CD4-positive, alpha-beta T cell treated with Interleukin-17A for 4 hours (primary cell): ENCODE measurements around the gene CHAD.
A peak's percentile ranks its signal among the peaks of the same experiment; 100 is the strongest.

Experiments
- DNase-seq: peaks from one replicate; pipeline ENCODE4 v3.0.0-alpha.2; 2020; ENCODE audit warnings: mixed read lengths

The CHAD gene, protein sequence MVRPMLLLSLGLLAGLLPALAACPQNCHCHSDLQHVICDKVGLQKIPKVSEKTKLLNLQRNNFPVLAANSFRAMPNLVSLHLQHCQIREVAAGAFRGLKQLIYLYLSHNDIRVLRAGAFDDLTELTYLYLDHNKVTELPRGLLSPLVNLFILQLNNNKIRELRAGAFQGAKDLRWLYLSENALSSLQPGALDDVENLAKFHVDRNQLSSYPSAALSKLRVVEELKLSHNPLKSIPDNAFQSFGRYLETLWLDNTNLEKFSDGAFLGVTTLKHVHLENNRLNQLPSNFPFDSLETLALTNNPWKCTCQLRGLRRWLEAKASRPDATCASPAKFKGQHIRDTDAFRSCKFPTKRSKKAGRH

DNA sequence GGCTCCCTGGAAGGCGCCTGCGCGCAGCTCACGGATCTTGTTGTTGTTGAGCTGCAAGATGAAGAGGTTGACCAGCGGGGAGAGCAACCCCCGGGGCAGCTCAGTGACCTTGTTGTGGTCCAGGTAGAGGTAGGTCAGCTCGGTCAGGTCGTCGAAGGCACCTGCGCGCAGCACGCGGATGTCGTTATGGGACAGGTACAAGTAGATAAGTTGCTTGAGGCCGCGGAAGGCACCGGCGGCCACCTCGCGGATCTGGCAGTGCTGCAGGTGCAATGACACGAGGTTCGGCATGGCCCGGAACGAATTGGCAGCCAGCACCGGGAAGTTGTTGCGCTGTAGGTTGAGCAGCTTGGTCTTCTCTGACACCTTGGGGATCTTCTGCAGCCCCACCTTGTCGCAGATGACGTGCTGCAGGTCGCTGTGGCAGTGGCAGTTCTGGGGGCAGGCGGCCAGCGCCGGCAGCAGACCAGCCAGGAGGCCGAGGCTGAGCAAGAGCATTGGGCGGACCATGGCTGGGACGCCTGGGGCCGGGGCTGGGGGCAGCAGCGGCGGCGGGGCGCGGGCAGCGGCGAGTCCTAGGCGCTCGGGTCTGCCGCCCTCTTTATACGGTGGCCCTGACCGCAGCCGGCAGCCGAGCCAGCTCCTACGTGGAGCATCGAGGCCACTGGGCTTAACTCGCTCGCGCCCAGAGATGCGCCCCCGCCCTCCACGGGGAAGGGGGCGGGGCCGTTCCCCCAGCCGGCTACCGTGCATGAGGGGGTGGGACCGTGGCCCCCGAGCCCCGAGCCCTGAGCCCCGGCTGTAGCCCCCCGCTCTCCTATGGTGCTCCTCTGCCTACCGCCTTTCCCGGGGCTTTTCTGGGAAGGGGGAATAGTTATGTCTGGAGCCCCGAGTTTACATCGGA lies at the start of gene CHAD:
TSS of gene CHAD (minus strand) at position 577 of the 904 bp plus-strand sequence. CDS start at position 510, 67 bp downstream.
- DNase-seq, result peak; percentile 15

DNA sequence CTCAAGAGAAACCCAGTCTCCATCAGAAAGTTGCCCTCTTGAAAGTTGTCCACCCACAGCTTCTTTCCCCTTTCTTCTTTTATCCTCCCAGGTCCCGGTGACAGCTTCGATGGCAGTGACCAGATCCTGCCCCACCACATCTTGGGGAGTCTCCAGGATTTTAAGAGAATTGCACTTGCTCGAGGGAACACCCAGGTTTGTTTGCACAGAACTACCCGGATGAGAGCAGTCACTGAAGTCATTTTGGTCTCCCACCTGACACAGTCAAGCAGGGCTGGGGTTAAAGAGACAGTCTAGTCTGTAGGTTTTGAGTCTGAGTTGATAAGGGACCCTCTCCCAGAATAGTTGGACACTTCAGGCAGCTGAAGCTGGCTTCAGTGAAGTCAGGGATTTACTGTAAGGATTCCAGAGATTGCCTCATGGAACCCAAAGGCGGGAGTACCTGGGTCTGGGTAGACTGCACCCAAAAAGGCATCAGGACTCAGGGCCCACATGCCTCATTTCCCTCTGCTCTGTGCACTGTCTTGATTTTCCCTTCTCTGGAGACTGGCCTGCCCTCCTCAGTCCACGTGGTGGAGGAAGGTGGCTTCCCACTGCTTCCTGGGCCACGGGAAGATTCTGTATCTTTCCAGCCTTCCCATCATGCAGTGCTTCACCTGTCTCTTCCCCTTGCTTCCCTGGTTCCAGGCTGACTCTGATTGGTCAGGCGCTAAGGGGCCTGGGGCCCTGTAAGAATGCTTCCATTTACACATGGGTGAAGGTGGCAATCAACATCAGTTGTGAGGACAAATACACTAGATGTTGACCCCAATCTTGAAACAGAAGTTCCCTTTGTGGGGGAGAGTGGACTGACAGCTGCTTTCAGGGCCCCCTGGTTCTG lies 49.1 kb upstream of the CHAD start:
- DNase-seq, result no peak

DNA sequence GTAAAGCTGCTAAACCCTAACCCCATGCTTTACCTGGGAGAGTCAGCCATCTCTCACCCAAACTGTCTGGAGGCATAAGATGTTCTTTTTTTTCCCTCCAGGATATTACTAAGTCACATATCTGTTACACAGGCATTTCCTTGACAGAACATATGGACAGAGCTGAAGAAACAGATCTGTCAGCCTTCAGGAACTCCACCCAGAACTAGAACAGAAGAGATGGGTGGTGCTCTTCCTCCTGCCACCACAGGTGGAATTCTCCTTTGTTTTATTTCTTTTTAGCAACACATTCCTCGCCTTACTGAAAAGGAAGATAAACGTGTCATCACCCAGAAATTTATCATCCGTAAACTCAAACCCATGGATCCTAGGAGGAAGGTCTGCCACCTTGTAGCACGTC lies 48.3 kb upstream of the CHAD start:
- no peak for DNase-seq

DNA sequence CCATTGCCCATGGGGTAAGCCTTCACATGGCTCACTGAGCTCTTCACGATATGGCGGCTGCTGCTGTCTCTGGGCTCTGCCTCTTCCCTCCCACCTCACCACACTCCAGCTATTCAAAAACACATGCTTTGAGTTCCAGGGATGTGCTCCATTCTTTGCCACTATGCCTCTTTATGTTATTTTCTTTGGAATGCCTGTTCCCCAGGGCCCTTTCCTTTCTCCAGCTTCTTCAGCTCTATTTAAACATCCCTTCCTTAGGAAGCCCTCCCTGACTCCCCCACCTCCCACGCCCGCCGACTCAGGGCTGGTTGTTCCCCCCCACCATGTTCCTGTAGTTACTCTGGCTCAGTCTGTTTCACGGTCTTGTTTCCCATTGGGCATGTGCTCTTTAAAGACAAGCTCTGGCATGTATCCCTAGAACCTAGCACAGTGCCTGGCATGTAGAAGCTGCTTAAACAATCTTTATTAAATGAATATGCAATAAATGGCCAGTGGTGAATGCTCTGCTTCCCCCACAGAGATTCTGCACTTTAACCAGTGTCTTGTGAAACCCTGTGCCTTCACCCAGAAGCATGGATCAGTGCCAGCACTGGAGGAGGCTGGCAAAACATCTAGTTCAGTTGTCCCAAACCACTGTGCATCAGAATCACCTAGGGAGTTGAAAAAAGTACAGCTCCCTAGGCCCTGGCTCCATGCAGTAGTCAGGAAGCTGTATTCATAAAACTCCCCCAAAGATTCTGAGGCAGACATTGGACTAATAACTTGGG lies 46.4 kb upstream of the CHAD start:
- no peak for DNase-seq

DNA sequence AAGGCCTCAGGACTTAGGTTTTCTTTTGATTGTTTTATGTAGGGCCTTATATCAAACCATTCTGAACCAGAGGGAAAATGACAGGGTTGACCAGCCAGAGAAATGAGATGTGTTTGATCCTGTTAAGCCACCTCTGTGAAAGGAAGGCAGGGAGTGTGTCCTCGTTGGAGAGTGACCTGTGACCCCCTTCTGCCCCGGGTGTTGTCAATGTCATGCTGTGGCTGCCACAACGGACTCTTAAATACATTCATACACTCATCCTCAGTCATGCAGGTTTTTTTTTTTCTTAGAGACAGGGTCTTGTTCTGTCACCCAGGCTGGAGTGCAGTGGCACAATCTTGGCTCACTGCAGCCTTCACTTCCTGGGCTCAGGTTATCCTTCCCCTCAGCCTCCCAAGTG lies 45.7 kb upstream of the CHAD start:
- DNase-seq, result no peak

DNA sequence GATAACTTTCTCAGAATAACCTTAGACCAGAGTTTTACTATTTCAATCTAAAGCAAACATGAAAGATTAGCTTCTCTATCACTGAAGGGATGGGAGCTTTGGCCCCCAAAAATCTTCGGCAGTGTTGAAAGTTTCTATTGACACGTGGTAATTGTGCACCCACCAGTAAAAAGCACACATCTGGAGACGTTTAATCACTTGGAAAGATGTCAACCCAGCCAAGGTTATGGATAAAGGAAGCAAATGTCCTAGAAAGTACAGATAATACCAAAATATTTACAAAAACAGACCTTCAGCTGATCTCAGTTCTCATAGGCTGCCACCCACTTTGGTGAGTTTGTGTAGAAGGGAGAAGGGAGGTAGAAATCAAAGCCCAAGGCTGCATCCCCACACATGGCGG lies 44.8 kb upstream of the CHAD start:
- no peak for DNase-seq

DNA sequence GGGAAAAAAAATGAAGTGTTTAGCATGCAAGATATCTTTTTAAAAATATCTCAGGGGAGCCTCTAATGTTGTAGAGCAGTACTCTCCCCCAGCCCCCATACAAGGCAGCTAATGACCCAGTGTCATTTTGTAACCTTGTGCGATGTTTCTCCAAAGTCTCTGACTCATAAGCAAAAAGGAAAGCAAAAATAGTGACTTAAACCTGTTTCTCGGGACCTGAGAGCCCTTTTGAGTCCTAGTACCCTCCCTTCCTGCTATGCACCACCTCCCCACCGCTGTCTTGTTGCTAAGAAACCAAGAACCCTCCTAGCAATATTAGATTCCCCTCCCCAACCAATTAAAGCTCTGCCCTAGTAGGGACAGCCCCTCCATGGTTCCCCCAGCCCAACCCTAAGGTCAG lies 42.4 kb upstream of the CHAD start:
- DNase-seq, result peak; percentile 49

DNA sequence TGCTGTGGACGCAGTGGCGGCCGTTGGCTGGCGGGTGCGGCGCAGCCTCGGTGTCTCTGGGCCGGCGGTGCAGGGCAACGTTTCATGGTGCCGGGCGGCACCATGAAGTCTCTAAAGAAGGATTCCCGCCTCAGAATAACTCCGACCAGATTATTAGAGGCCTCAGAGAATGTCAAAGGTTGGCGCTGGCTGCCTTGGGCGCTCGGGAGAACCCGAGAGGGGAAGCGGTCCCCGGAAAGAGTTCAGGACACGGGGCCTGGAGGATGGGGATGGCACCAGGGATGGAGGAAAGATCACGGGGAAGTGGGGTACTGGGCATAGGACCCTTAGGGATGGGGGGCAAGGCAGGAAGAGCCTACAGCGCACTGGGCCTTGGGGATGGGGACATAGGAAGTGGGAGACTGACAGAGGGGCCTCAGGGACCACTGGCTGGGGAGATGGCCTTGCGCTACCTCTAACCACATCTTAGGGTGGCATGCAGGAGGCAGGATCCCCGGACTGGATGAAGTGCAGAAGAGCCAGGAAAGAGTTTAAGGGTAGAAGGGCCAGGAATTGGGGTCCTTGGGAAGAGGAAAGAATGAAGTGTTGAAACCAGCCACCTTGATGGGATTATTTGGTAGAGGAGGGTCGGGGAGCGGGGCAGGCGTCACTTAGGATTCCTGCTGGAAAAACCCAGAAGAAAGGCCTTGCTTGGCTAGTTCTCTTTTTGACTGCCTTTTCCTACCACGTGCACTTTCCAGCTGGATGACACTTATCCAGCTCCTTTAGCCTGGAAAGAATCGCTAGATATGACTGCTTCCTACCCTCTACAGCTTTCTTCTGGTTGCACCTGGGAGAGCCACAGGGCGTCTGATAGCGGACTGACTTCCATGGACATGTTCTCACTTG lies 40.1 kb upstream of the CHAD start:
- DNase-seq, result no peak

DNA sequence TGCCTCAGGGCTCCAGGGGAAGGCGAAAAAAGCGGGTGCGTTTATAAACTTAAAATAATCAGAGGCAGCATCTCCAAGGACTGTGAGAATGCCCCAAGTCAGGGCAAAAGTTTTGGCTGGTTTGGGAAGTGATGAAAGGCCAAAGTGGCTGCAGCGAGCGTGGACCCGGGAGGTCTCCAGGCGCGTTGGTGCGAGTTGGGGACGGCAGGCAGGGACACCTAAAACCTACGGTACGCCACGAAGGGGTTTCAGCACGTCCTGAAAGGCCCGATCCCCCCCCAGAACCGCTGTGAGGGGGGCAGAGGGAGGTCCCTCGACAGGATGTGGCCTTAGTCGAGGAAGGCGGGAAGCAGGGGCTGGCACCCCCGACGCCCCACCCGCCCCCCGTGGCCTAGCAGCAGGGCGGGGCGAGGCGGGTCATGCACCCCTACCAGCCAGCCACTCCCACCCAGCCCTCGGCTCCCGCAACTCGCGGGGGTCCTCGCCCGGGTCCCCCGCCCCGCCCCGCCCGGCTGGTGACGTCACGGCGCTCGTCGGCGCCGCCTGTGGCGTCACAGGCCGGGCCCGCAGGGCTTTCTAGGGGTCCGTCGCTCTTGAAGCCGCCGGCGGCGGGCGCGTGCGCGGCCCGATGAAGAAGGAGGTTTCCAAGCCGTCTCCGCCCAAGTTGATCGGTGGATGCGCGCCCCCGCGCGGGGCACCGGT lies 39.3 kb upstream of the CHAD start, which contains the start of gene MYCBPAP:
TSS of gene MYCBPAP (plus strand) at position 569 of the 702 bp plus-strand sequence. CDS start 236 bp downstream, outside the sequence.
- DNase-seq, result peak; percentile 84

DNA sequence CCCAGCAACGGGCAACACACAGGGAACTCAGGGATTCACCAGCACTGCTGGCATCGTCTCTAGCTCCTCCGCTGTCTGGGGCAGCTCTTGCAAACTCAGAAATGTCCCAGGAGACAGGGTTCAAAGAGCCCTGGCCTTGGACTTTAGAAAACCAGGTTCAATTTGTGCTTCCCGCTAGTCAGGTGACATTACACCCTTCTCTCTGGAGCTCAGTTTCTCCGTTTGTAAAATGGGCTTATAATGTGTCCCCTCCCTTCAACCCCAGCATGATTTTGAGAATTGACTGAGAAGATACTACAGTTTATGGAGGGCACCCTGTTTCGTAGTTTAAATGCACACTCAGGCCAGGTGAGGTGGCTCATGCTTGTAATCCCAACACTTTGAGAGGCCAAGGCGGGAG lies 37.6 kb upstream of the CHAD start:
- DNase-seq, result no peak

DNA sequence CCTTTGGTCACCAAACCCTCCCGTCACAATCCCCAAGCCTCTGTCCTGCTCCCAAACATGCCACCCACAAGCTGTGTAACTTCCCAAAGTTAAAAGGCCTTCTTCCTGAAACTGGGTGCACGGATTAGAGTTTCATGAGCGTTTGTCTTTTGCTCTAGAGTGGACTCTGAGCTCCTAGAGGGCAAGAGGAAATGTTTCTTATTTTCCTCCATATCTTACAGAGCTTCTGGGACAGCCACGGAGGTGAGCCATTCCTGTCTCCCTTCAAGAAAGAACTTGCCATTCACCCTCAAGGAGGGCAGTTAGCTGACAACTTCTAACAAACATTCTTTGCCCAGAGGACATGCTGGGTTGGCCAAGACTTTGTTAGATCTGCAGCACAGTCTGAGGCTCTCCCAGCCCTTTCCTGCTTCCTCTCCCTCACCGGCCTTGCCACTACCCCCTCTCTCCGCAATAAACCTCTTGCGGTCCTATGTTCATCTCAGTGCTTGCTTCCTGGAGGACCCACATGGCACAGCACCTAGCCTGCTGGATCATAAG lies 37.0 kb upstream of the CHAD start:
- no peak for DNase-seq

DNA sequence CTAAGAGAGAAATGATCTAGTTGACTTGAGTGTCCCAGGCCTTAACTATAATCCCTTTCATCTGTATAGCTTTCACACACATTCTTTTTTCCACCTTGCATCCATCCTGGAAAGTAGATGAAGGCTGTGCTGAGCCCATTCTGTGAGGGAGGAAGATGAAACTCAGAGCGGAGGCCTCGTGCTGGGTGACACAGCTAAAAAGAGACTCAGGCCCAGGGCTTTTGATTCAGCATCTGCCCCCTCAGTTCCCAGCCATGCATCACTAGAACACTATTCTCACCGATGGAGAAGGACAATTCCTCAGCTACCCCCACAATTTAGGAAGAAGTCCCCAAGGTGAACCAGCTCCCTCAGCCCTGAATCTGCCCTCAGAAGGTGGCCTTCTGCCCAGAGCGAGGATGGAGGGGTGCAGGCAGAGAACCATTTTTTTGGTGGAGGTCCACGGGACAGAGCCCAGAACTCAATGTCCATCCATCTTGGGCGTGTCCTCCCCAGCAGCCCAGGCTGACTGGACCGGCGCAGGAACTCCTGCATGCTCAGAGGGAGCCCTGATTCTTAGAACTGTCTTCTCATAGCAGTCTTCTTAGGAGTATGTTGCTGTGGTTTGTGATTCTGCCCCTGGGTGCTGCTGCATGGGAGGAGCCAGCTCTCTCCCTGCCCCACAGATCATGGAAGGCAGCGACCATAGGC lies 33.8 kb upstream of the CHAD start:
- no peak for DNase-seq

DNA sequence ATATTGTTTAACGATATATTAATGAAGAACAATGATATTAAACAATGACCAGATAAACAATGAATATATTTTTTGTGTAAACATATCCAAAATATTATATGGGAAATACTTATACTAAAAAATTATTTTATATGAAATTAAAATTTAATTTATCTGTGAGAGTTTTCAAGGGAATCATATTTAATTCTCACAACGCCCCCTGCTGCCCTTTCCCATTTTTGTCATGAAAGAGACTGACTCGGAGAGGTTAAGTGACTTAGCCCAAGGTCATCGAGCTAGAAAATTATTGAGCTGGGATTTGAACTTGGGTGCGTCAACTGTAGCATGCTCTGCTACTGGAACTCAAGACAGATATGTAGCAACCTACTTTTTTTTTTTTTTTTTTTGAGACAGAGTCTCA lies 32.4 kb upstream of the CHAD start:
- peak; percentile 53 for DNase-seq

DNA sequence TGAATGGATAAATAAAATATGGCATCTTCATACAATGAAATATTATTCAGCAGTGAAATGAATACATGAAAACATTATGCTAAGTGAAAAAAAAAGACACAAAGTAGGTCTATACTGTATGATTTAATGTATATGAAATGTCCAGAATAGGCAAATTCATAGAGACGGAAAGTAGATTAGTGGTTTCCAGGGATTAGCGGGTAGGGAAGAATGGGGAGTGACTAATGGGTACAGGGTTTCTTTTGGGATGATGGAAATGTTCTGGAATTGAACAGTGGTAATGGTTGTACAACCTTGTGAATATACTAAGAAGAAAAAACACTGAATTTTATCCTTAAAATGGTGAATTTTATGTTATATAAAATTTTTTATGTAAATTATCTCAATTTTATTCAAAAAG lies 31.0 kb upstream of the CHAD start:
- DNase-seq, result no peak

DNA sequence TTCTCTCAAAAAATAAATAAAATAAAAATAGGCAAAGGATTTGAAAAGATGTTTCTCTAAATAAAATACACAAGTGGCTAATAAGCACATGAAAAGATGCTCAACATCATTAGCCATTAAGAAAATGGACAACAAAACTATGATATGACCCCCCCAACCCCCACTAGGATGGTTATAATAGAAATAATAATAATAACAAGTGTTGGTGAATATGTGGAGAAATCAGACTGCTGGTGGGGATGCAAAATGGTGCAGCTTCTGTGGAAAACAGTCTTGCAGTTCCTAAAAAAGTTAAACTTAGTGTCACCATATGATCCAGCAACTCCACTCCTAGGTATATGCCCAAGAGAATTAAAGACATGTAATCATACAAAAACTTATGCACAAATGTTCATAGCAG lies 30.6 kb upstream of the CHAD start:
- no peak for DNase-seq

DNA sequence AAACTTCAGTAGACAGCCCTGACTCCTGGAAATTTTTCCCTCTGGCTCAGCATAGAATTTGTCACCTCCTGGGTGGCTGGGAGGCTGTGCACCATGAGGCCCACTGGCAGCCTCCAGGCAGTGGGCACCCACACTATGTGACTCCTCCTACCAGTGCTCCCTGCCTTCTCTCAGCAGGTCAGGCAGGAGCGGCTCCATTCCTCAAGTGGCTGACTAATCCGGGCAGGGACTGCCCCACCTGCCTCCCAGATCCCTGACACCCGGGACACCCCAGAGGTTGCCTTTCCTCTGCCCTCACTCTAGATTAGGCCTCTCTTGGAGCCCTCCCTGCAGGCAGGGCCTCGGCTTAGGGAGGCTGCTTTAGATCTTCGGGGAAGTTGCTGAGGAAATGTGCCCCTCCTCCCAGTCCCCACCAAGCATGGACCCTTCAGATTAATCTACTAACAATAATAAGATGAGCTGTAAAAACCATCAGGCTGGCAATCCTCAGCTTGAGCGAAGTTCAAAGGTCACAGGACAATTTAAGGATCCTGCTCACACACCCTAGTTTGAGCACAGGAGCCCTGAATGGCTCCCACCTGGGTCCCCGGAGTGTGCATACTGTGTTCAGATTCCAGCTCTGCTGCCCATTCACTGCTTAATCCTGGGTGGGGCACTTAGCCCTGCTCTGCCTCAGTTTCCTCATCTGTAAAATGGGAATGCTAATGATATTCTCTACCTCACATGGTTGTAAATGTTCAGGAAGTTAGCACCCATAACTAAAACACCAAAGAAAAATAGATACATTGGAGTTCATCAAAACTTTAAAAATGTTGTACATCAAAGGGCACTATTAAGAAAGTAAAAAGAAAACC lies 29.6 kb upstream of the CHAD start:
- DNase-seq, result no peak

DNA sequence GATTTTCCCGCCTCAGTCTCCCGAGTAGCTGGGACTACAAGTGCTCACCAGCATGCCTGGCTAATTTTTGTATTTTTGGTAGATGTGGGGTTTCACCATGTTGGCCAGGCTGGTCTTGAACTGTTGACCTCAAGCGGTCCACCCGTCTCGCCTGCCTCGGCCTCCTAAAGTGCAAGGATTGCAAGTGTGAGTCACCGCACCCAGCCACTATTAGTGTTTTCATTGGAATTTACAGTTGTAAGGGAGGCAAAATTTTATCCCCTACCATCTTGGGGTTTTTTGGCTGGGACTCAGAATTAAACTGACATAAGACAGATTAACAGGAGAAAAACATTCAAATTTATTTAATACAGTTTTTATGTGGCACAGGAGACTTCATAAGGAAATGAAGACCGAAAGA lies 27.2 kb upstream of the CHAD start:
- DNase-seq, result no peak

DNA sequence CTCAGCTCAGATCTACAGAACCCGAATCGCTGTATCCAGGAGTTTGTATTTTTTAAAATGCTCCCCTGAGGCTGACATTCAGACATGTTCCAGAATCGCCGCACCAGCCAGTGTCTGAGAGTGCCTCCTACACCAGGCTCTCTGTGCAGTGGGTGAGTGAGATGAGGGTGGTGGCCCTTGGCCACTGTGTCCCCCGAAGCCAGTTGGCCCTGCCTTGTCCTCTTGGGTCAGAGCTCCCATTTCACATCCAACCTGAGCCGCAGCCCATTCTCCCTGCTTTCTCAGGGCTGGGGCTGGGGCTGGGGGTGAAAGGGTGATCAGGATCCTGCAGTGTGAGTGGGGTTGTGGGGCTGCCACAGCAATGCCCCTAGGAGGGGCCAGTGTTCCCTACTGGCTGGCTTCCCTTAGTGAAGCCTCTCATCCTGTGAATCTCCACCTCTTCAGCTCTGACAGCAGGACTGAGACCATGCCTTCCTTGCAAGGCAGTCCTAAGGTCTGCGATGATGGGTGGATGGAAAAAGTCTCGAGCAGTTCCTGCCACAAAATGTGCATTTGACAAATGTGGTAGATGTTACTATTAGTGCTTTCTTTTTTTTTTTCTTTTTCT lies 26.6 kb upstream of the CHAD start:
- no peak for DNase-seq
